ENCODE data around the gene ZSCAN12. TPM values are rescaled to one million over a fixed set of nuclear protein-coding genes. Genes with fewer than 3 reads are reported as not detected.

The ZSCAN12 gene
- total RNA-seq, 1 experiment from 2014 or later, result 1.6 TPM

- no peak for TF ChIP-seq CTCF (IDR thresholded peaks at IDR 0.05; ENCODE audit: insufficient read depth in 1 of 2, low read depth in 1 of 2, low read length in 1 of 2, severe bottlenecking in 1 of 2, unreplicated experiment in 1 of 2)
- Histone ChIP-seq H3K9me3 (no peaks in the 10 kb centered on the region), H3K4me1 (peaks cover 20% of the 10 kb centered on the region), H3K36me3 (ENCODE audit: control insufficient read depth, insufficient read depth, low read length) (no peaks in the 10 kb centered on the region), H3K4me3 (ENCODE audit: low read depth, low read length) (no peak overlapping the region), H3K27me3 (replicated peaks; ENCODE audit: control insufficient read depth, insufficient read depth, low read length) (no peaks in the 10 kb centered on the region)
- Mint-ChIP-seq H3K9me3 (ENCODE audit: unreplicated experiment) (no peaks in the 10 kb centered on the region), H3K27ac (ENCODE audit: unreplicated experiment) (no peak overlapping the region), H3K27me3 (ENCODE audit: insufficient read depth, unreplicated experiment) (no peaks in the 10 kb centered on the region), H3K4me1 (ENCODE audit: low read depth, unreplicated experiment) (peaks cover 21% of the 10 kb centered on the region), H3K36me3 (ENCODE audit: insufficient read depth, unreplicated experiment) (no peaks in the 10 kb centered on the region), H3K4me3 (ENCODE audit: unreplicated experiment) (no peak overlapping the region)
- ChIA-PET CTCF (no interaction called here), POLR2A (interaction anchor here (0.6 kb wide), 1 partner anchor 442 kb away, joined by 3 read pairs; no protein-coding TSS in a partner anchor)
- DNase-seq, result no peak
- intact Hi-C loops (cut with micrococcal nuclease; ENCODE audit: unreplicated experiment), result no loop called here
- BruUV-seq (replicated peaks), result no TSS peak
These were observed 24.0 kb upstream of the ZSCAN12 start for GRCh38 chr6:28423546-28423945.

GRCh38 chr6:28413681-28414080, 14.1 kb upstream of the ZSCAN12 start:
- H3K4me1 Mint-ChIP-seq (ENCODE audit: low read depth, unreplicated experiment), result no peaks in the 10 kb centered on the region
- H3K27me3 Mint-ChIP-seq (ENCODE audit: insufficient read depth, unreplicated experiment), result peaks cover 6% of the 10 kb centered on the region
- H3K9me3 Mint-ChIP-seq (ENCODE audit: unreplicated experiment), result no peaks in the 10 kb centered on the region
- Histone ChIP-seq H3K4me1 (no peaks in the 10 kb centered on the region), H3K4me3 (ENCODE audit: low read depth, low read length) (no peak overlapping the region), H3K27me3 (replicated peaks; ENCODE audit: control insufficient read depth, insufficient read depth, low read length) (no peaks in the 10 kb centered on the region), H3K9me3 (no peaks in the 10 kb centered on the region), H3K36me3 (ENCODE audit: control insufficient read depth, insufficient read depth, low read length) (no peaks in the 10 kb centered on the region)
- H3K4me3 Mint-ChIP-seq (ENCODE audit: unreplicated experiment), result no peak overlapping the region
- no peak overlapping the region for H3K27ac Mint-ChIP-seq (ENCODE audit: unreplicated experiment)
- no peaks in the 10 kb centered on the region for H3K36me3 Mint-ChIP-seq (ENCODE audit: insufficient read depth, unreplicated experiment)
- no peak for TF ChIP-seq CTCF (IDR thresholded peaks at IDR 0.05; ENCODE audit: insufficient read depth in 1 of 2, low read depth in 1 of 2, low read length in 1 of 2, severe bottlenecking in 1 of 2, unreplicated experiment in 1 of 2)
- DNase-seq, result no peak
- intact Hi-C loops (cut with micrococcal nuclease; ENCODE audit: unreplicated experiment), result no loop called here
- no TSS peak for BruUV-seq (replicated peaks)
- ChIA-PET POLR2A (no interaction called here), CTCF (no interaction called here)

GRCh38 chr6:28410767-28411166, 11.2 kb upstream of the ZSCAN12 start:
- Histone ChIP-seq H3K36me3 (ENCODE audit: control insufficient read depth, insufficient read depth, low read length) (no peaks in the 10 kb centered on the region), H3K4me1 (no peaks in the 10 kb centered on the region), H3K4me3 (ENCODE audit: low read depth, low read length) (no peak overlapping the region), H3K9me3 (no peaks in the 10 kb centered on the region), H3K27me3 (replicated peaks; ENCODE audit: control insufficient read depth, insufficient read depth, low read length) (no peaks in the 10 kb centered on the region; the same call in 1 of the 2 replicates)
- ChIA-PET CTCF (no interaction called here), POLR2A (no interaction called here)
- no peaks in the 10 kb centered on the region for H3K4me1 Mint-ChIP-seq (ENCODE audit: low read depth, unreplicated experiment)
- H3K4me3 Mint-ChIP-seq (ENCODE audit: unreplicated experiment), result no peak overlapping the region
- H3K36me3 Mint-ChIP-seq (ENCODE audit: insufficient read depth, unreplicated experiment), result no peaks in the 10 kb centered on the region
- peaks cover 6% of the 10 kb centered on the region for H3K27me3 Mint-ChIP-seq (ENCODE audit: insufficient read depth, unreplicated experiment)
- no peaks in the 10 kb centered on the region for H3K9me3 Mint-ChIP-seq (ENCODE audit: unreplicated experiment)
- H3K27ac Mint-ChIP-seq (ENCODE audit: unreplicated experiment), result no peak overlapping the region
- intact Hi-C loops (cut with micrococcal nuclease; ENCODE audit: unreplicated experiment), result no loop called here
- no TSS peak for BruUV-seq (replicated peaks)
- no peak for DNase-seq
- TF ChIP-seq CTCF (IDR thresholded peaks at IDR 0.05; ENCODE audit: insufficient read depth in 1 of 2, low read depth in 1 of 2, low read length in 1 of 2, severe bottlenecking in 1 of 2, unreplicated experiment in 1 of 2), result no peak

All from Caco-2 (cell line).